Uterus (tissue), 2 donors: Measurements from ENCODE around the gene JAML.

Source experiments
- CTCF ChIP-seq, 4 experiments: fragments of 200-600 bp in 2 of 4; fragments of 450-650 bp in 2 of 4; sonication (generic) in 2 of 4; IDR thresholded peaks; one replicate each; pipeline ENCODE4 v1.5.1; 2016 to 2019; ENCODE audit warnings: antibody characterized with exemption in 4 of 4, mild to moderate bottlenecking in 2 of 4, moderate library complexity in 1 of 4
- POLR2A ChIP-seq, 2 donors: fragments of 450-650 bp; IDR thresholded peaks; one replicate each; pipeline ENCODE4 v1.6.1; 2016; ENCODE audit warnings: antibody characterized with exemption in 2 of 2, mild to moderate bottlenecking in 1 of 2, moderate library complexity in 1 of 2

GRCh38 chr11:118231461-118231860 is 6.7 kb upstream of the JAML start:
- no peak for TF ChIP-seq CTCF (IDR thresholded peaks at IDR 0.05)
- TF ChIP-seq POLR2A (IDR thresholded peaks at IDR 0.05) = no peak
